Naive thymus-derived CD8-positive, alpha-beta T cell (primary cell): Measurements from ENCODE around the gene NDST4. TPM values are rescaled to one million over a fixed set of nuclear protein-coding genes. Genes with fewer than 3 reads are reported as not detected.

Experiments used
- ATAC-seq, 2 donors: fragments of 150-1000 bp; cut with Tn5 transposase in 1 of 2; sonication (Bioruptor Pico), chemical (Tn5 transposase) in 1 of 2; 1 replicate in 1 of 2; 2 replicates in 1 of 2; pipeline ENCODE4 v1.10.0; 2021; ENCODE audit warnings: mild to moderate bottlenecking in 2 of 2, moderate library complexity in 2 of 2
- POLR2A ChIA-PET: fragments of 350-600 bp; sonication (Branson Sonifier 250); formaldehyde crosslinking; loops from one replicate; lab custom pipeline; 2021; ENCODE audit warnings: antibody characterized with exemption; lab: Charles Lee
- DNase-seq, 10 donors: peaks; one replicate each; pipeline versions ENCODE4 v3.0.0 to v3.0.0-alpha.2; 2020 to 2022
- H3K27ac Mint-ChIP-seq, 10 donors: one replicate each; pipeline ENCODE4 v1.8.0; 2020 to 2022; ENCODE audit warnings: mild to moderate bottlenecking in 10 of 10, mixed read lengths in 10 of 10, moderate library complexity in 4 of 10, inconsistent platforms in 1 of 10
- H3K27me3 Mint-ChIP-seq, 5 donors: one replicate each; pipeline ENCODE4 v1.8.0; 2021 to 2022; ENCODE audit warnings: mixed read lengths in 5 of 5
- H3K36me3 Mint-ChIP-seq, 3 donors: one replicate each; pipeline ENCODE4 v1.8.0; 2020 to 2022; ENCODE audit warnings: mixed read lengths in 3 of 3, mild to moderate bottlenecking in 2 of 3, inconsistent platforms in 1 of 3
- H3K4me1 Mint-ChIP-seq, 4 donors: one replicate each; pipeline ENCODE4 v1.8.0; 2021 to 2022; ENCODE audit warnings: mixed read lengths in 4 of 4
- H3K4me3 Mint-ChIP-seq, 10 donors: one replicate each; pipeline ENCODE4 v1.8.0; 2020 to 2022; ENCODE audit warnings: mild to moderate bottlenecking in 10 of 10, mixed read lengths in 10 of 10, moderate library complexity in 6 of 10, inconsistent platforms in 1 of 10
- H3K9me3 Mint-ChIP-seq, 9 donors: one replicate each; pipeline ENCODE4 v1.8.0; 2020 to 2022; ENCODE audit warnings: mixed read lengths in 9 of 9, mild to moderate bottlenecking in 3 of 9, inconsistent platforms in 1 of 9, moderate library complexity in 1 of 9
- polyA plus RNA-seq, 3 donors: library from polyadenylated mRNA; unstranded; fragments of 300-500 nt; fragmentation: Illumina TruSeq; gene quantifications; one replicate each; pipeline ENCODE4 v1.2.3, GENCODE V29; 2021
- total RNA-seq, 8 experiments: library from RNA in 2 of 8; stranded (reverse) in 2 of 8; gene quantifications; one replicate each; pipeline ENCODE4 v1.2.3 and lab custom pipeline; 2021 to 2026

The NDST4 gene
- total and polyA plus RNA-seq, 5 experiments from 2014 or later = not detected

- POLR2A ChIA-PET = no interaction called here
- no peaks in the 10 kb centered on the region for H3K9me3 Mint-ChIP-seq
- no peak for DNase-seq
Measured at GRCh38 chr4:114807357-114807756, 306.1 kb downstream of the NDST4 start.

DNA sequence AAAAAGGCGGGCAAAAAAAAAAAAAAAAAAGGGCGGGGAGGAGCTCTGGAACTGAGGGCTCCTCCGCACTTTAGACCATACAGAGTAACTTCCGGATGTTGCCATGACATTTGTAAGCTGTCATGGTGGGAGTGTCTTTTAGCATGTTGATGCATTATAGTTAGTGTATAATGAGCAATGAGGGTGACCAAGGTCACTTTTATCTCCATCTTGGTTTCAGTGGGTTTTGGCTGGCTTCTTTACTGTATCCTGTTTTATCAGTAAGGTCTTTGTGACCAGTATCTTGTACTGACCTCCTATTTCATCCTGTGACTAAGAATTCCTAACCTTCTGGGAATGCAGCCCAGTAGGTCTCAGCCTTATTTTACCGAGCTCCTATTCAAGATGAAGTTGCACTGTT, 321.4 kb downstream of the NDST4 start:
- H3K4me1 Mint-ChIP-seq = no peaks in the 10 kb centered on the region
- H3K36me3 Mint-ChIP-seq = no peaks in the 10 kb centered on the region
- no peaks in the 10 kb centered on the region for H3K9me3 Mint-ChIP-seq
- DNase-seq (no peak), ATAC-seq (no peak)
- POLR2A ChIA-PET = no interaction called here
- H3K27ac Mint-ChIP-seq = no peak overlapping the region
- no peak overlapping the region for H3K4me3 Mint-ChIP-seq
- peaks cover 0 to 9% (median 0%) of the 10 kb centered on the region in 5 donors for H3K27me3 Mint-ChIP-seq

More at GRCh38 chr4:114807357-114807756, 306.1 kb downstream of the NDST4 start:
- H3K27me3 Mint-ChIP-seq = peaks cover 2 to 20% (median 5%) of the 10 kb centered on the region in 5 donors
- peaks cover 0 to 3% (median 0%) of the 10 kb centered on the region in 4 donors for H3K4me1 Mint-ChIP-seq
- no peaks in the 10 kb centered on the region for H3K36me3 Mint-ChIP-seq
- ATAC-seq = peak in 1 of 2 donors; percentile 14
- no peak overlapping the region for H3K4me3 Mint-ChIP-seq
- no peak overlapping the region for H3K27ac Mint-ChIP-seq

DNA sequence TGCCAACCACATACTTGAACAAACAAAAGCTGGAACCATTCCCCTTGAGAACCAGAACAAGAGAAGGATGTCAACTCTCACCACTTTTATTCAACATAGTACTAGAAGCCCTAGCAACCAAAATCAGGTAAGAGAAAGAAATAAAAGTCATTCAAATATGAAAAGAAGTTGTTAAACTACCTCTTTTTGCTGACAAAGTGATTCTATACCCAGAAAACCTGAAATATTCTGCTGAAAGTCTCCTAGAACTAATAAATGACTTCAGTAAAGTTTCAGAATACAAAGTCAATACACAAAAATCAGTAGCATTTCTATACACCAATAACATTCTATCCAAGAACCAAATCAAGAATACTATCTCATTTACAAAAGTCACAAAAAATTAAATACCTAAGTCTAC, 327.9 kb downstream of the NDST4 start:
- H3K27me3 Mint-ChIP-seq = peaks cover 5 to 10% (median 7%) of the 10 kb centered on the region in 5 donors
- H3K4me1 Mint-ChIP-seq = no peaks in the 10 kb centered on the region
- H3K27ac Mint-ChIP-seq = no peak overlapping the region
- DNase-seq (no peak), ATAC-seq (no peak)
- H3K4me3 Mint-ChIP-seq = no peak overlapping the region
- peaks cover 0 to 2% (median 0%) of the 10 kb centered on the region in 9 donors for H3K9me3 Mint-ChIP-seq
- no peaks in the 10 kb centered on the region for H3K36me3 Mint-ChIP-seq
- POLR2A ChIA-PET = no interaction called here

DNA sequence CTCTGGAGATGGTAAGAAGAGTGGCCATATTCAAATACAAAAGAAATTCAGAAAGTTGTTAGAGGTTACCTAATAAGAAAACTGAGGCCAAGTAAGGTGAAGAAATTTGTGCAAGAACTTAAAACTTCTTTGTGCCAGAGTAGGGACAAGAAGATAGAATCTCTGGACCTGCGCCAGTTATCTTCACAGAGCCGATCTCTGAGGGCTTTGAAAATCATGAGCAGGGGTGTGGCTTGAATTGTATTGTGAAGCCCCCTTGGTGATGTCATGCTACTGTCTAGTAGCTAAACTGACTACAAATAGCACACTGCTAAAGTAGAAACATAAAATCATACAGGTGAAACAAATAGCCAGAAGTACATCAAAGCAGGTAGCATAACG, 330.2 kb downstream of the NDST4 start:
- Mint-ChIP-seq H3K27ac (no peak overlapping the region), H3K27me3 (peaks cover 5 to 10% (median 8%) of the 10 kb centered on the region in 5 donors), H3K36me3 (no peaks in the 10 kb centered on the region), H3K4me3 (no peak overlapping the region), H3K9me3 (peaks cover 0 to 4% (median 0%) of the 10 kb centered on the region in 9 donors), H3K4me1 (no peaks in the 10 kb centered on the region)
- DNase-seq = no peak
- POLR2A ChIA-PET = no interaction called here
- ATAC-seq = no peak

DNA sequence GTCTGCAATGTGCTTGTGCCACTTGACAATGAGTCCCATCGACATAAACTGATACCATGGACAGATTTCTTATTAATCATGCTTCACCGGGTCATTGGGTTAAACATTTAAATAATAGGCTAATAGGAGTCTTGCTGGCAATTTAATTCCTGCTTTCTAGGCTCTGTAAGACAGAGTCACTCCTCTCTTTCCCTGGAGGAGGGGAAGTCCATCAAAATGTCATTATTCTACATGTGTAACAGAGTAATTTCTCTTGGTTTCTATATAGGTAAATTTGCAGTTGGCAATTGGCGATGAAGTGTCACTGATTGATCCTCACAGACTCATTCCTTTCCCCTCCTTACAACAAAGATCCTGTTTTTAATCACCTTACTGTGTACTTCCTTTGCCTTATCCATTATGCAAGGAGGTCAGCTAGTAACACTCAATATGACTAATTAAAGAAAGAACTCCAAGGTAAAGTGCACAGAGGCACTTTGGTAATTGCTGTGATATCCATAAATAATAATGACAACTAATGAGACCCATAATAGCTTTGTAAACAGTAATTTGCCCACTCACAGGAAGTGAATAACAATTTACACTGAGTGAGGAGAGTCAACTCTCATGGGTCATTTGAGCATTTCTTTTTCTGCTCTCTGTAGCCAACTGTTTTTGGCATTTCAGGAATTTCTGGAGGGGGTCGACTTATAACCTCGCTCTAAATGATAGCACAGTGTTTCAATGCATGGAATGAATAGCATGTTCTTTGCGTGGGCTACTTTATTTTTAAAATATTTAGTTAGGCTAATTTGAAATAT, 330.8 kb downstream of the NDST4 start:
- H3K9me3 Mint-ChIP-seq = peaks cover 0 to 4% (median 0%) of the 10 kb centered on the region in 9 donors
- DNase-seq (no peak), ATAC-seq (no peak)
- POLR2A ChIA-PET = no interaction called here
- no peaks in the 10 kb centered on the region for H3K4me1 Mint-ChIP-seq
- no peak overlapping the region for H3K27ac Mint-ChIP-seq
- peaks cover 5 to 10% (median 8%) of the 10 kb centered on the region in 5 donors for H3K27me3 Mint-ChIP-seq
- H3K4me3 Mint-ChIP-seq = no peak overlapping the region
- no peaks in the 10 kb centered on the region for H3K36me3 Mint-ChIP-seq

GRCh38 chr4:114780205-114780604, 333.2 kb downstream of the NDST4 start:
- POLR2A ChIA-PET = no interaction called here
- ATAC-seq (no peak), DNase-seq (no peak)
- no peak overlapping the region for H3K27ac Mint-ChIP-seq
- peaks cover 5 to 10% (median 8%) of the 10 kb centered on the region in 5 donors for H3K27me3 Mint-ChIP-seq
- no peak overlapping the region for H3K4me3 Mint-ChIP-seq
- no peaks in the 10 kb centered on the region for H3K4me1 Mint-ChIP-seq
- H3K9me3 Mint-ChIP-seq = peaks cover 0 to 4% (median 0%) of the 10 kb centered on the region in 9 donors
- H3K36me3 Mint-ChIP-seq = no peaks in the 10 kb centered on the region
